Endothelial cell of umbilical vein (primary cell): ENCODE data around the gene RBP4. TPM values are rescaled to one million over a fixed set of nuclear protein-coding genes. Genes with fewer than 3 reads are reported as not detected.

Experiments used
- BruUV-seq: library from RNA; stranded (reverse); fragments of 400-500 nt; replicated peaks from 2 replicates; lab custom pipeline; 2021; lab: Mats Ljungman, UMichigan
- CTCF ChIA-PET: fragments of 300-600, 350-600 bp; sonication (Branson Sonifier 250); formaldehyde crosslinking; loops from one replicate; lab custom pipeline; 2021; ENCODE audit warnings: antibody characterized with exemption, inconsistent platforms; lab: Charles Lee
- POLR2A ChIA-PET: fragments of 300-600, 350-600 bp; sonication (Branson Sonifier 250); formaldehyde crosslinking; loops from one replicate; lab custom pipeline; 2021; ENCODE audit warnings: antibody characterized with exemption, inconsistent platforms; lab: Charles Lee
- DNase-seq: peaks from one replicate; pipeline ENCODE4 v3.0.0-alpha.2; 2011; ENCODE audit warnings: low read depth, low spot score
- FAIRE-seq: peaks from 2 replicates; lab custom pipeline; 2011; peaks lifted over from hg19 to GRCh38; lab: Jason Lieb, UNC
- H2AFZ ChIP-seq: 2 replicates; pipeline ENCODE4 v1.6.0; 2012; ENCODE audit warnings: low read depth, low read length, control low read depth, inconsistent platforms
- H3K27ac ChIP-seq: 2 replicates; pipeline ENCODE4 v1.5.1; 2011; ENCODE audit warnings: low read depth, mild to moderate bottlenecking, control low read depth, low read length, moderate library complexity; ENCODE audit not compliant: insufficient read depth
- H3K27me3 ChIP-seq, 2 experiments: 2 replicates each; pipeline versions ENCODE4 v1.6.0 to v1.6.1; 2011; ENCODE audit warnings: low read length in 2 of 2, mixed read lengths in 1 of 2; ENCODE audit not compliant: control insufficient read depth in 2 of 2, insufficient read depth in 2 of 2
- H3K36me3 ChIP-seq, 2 experiments: 2 replicates in 1 of 2; 3 replicates in 1 of 2; pipeline ENCODE4 v1.5.1; 2011; ENCODE audit warnings: low read length in 2 of 2, mild to moderate bottlenecking in 1 of 2, moderate library complexity in 1 of 2; ENCODE audit not compliant: control insufficient read depth in 2 of 2, insufficient read depth in 2 of 2; ENCODE audit errors: extremely low read depth in 1 of 2
- H3K4me1 ChIP-seq: 3 replicates; pipeline ENCODE4 v1.5.1; 2011; ENCODE audit warnings: mild to moderate bottlenecking, low read length; ENCODE audit not compliant: control insufficient read depth, insufficient read depth; ENCODE audit errors: extremely low read depth
- H3K4me2 ChIP-seq: 2 replicates; pipeline ENCODE4 v1.6.1; 2011; ENCODE audit warnings: low read length, control low read depth, mixed read lengths; ENCODE audit not compliant: insufficient read depth
- H3K4me3 ChIP-seq, 3 experiments: fragments of 200-600 bp in 1 of 3; sonication (generic), shearing (Covaris generic) in 1 of 3; replicated peaks in 1 of 3; 2 replicates each; pipeline ENCODE4 v1.5.1; 2011 to 2016; ENCODE audit warnings: control low read depth in 3 of 3, low read length in 3 of 3, mild to moderate bottlenecking in 2 of 3, inconsistent platforms in 1 of 3, low read depth in 1 of 3, moderate library complexity in 1 of 3; ENCODE audit not compliant: insufficient read depth in 1 of 3
- H3K79me2 ChIP-seq: 2 replicates; pipeline ENCODE4 v1.6.0; 2012; ENCODE audit warnings: low read length, inconsistent platforms; ENCODE audit not compliant: control insufficient read depth, insufficient read depth
- H3K9ac ChIP-seq: replicated peaks from 2 replicates; pipeline ENCODE3; 2011; ENCODE audit warnings: low read length, control low read depth; ENCODE audit not compliant: insufficient read depth; ENCODE audit errors: extremely low read depth
- H3K9me1 ChIP-seq: replicated peaks from 3 replicates; pipeline ENCODE4 v1.6.0; 2011; ENCODE audit warnings: mild to moderate bottlenecking, low read length; ENCODE audit not compliant: control insufficient read depth, insufficient read depth; ENCODE audit errors: extremely low read depth
- H3K9me3 ChIP-seq: replicated peaks from 2 replicates; pipeline ENCODE4 v1.5.1; 2012; ENCODE audit warnings: low read length, inconsistent platforms; ENCODE audit not compliant: control insufficient read depth, insufficient read depth
- H4K20me1 ChIP-seq: replicated peaks from 2 replicates; pipeline ENCODE3; 2011; ENCODE audit warnings: mild to moderate bottlenecking, low read length; ENCODE audit not compliant: control insufficient read depth, insufficient read depth; ENCODE audit errors: extremely low read depth
- EZH2 ChIP-seq: IDR thresholded peaks from 2 replicates; pipeline ENCODE4 v1.6.1; 2012; ENCODE audit warnings: borderline replicate concordance, low read depth, mild to moderate bottlenecking, moderate library complexity, low read length, inconsistent platforms; ENCODE audit not compliant: severe bottlenecking
- FOS ChIP-seq: IDR thresholded peaks from 2 replicates; pipeline ENCODE4 v1.6.1; 2011; ENCODE audit warnings: mild to moderate bottlenecking, low read length, moderate library complexity, borderline replicate concordance; ENCODE audit not compliant: insufficient read depth
- GATA2 ChIP-seq: IDR thresholded peaks from 2 replicates; pipeline ENCODE4 v1.7.0; 2011; ENCODE audit warnings: low read depth, mild to moderate bottlenecking, moderate library complexity, mixed read lengths, low read length; ENCODE audit not compliant: insufficient read length, insufficient read depth
- JUN ChIP-seq: IDR thresholded peaks from 2 replicates; pipeline ENCODE4 v1.6.1; 2011; ENCODE audit warnings: borderline replicate concordance, low read depth; ENCODE audit not compliant: insufficient read length, insufficient read depth
- MYC ChIP-seq: IDR thresholded peaks from one replicate; pipeline ENCODE4 v1.6.1; 2011; ENCODE audit warnings: mild to moderate bottlenecking, low read depth, low read length
- POLR2A ChIP-seq: IDR thresholded peaks from 2 replicates; pipeline ENCODE4 v1.6.1; 2012; ENCODE audit warnings: low read depth, mild to moderate bottlenecking, control low read depth, low read length
- POLR2AphosphoS5 ChIP-seq: IDR thresholded peaks from 2 replicates; pipeline ENCODE4 v1.6.1; 2012; ENCODE audit warnings: low read depth, mild to moderate bottlenecking, control low read depth, low read length, moderate library complexity; ENCODE audit not compliant: insufficient read depth
- dilution Hi-C: fragments of 300-500 bp; cut with MboI; formaldehyde crosslinking; loops from one replicate; pipeline ENCODE4 v1.15.0; 2019; ENCODE audit warnings: low sequenced_read_pairs; ENCODE audit not compliant: extremely low pct_ligation_motif_present
- intact Hi-C: fragments of 100-400 bp; cut with micrococcal nuclease; formaldehyde crosslinking; loops from one replicate; pipeline ENCODE4 v1.10.0; 2022
- polyA plus RNA-seq, 4 experiments: library from polyadenylated mRNA; depleted of rRNA in 3 of 4; stranded (reverse) in 3 of 4; unstranded in 1 of 4; fragments of >200 nt; gene quantifications; 2 replicates each; pipeline versions ENCODE4 v1.2.1 to v1.2.3, GENCODE V29; 2011 to 2012; ENCODE audit warnings: missing spikeins in 1 of 4
- total RNA-seq: library from RNA; stranded (reverse); gene quantifications from 2 replicates; pipeline ENCODE4 v1.2.3, GENCODE V29; 2021
- TF ChIP-seq, protein P1 (sequence below), 2 donors: IDR thresholded peaks; 1 replicate in 1 of 2; 2 replicates in 1 of 2; pipeline ENCODE4 v1.5.1; 2011; ENCODE audit warnings: low read length in 2 of 2, mild to moderate bottlenecking in 2 of 2, moderate library complexity in 2 of 2, control low read depth in 1 of 2, inconsistent platforms in 1 of 2, low read depth in 1 of 2; ENCODE audit not compliant: insufficient read depth in 1 of 2; ENCODE audit errors: extremely low read depth in 1 of 2
- TF ChIP-seq, protein P2 (sequence below): IDR thresholded peaks from 2 replicates; pipeline ENCODE4 v1.6.1; 2011; ENCODE audit not compliant: insufficient read depth, insufficient read length

Gene RBP4
- total and polyA plus RNA-seq, 2 donors (not counting 3 experiments of a cell fraction or from before 2014, with no cell fraction given), result not detected

DNA sequence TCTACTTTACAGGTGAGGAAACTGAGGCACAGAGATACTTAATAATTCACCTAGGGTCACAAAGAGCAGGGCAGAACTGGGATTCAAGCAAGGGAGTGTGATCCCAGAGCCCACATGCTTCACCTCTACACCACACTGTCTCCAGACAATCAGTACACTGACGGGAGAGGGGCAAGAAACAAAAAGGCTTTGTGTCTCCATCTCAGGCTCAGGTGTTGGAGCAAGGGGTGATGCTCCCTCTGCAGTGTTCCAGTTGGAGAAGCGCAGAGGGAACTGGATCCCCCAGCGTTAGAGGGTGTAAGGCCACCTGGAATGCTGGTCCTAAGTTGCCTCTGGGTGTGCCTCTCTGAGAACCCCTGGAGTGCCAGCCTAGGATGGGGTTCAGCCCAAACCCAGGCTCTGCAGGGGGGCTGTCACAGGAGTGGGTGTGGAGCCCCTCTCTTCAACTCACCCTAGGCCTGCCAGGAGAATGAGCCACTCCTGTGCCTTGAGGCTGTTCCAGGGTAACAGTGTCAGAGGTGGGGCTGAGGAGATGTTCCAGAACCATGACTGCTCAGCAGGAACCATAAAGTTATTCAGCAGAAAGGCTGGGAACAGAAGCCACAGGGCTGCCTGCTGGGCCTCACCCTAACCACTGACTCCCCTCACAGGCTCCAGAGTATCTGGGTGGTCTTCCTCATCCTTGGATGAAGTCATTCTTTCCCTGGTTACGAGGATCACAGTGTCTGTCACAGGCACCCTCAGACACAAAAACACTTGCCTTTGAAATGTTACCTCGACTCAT, 5.5 kb downstream of the RBP4 start:
- intact Hi-C loops (no loop called here), dilution Hi-C loops (no loop called here)
- Histone ChIP-seq H3K79me2 (no peaks in the 10 kb centered on the region), H3K27me3 (peaks cover 14 to 17% of the 10 kb centered on the region in 2 experiments), H3K9me3 (no peaks in the 10 kb centered on the region), H2AFZ (no peak overlapping the region), H4K20me1 (no peaks in the 10 kb centered on the region), H3K4me2 (no peak overlapping the region), H3K36me3 (no peaks in the 10 kb centered on the region), H3K4me1 (no peaks in the 10 kb centered on the region), H3K9ac (no peak overlapping the region), H3K27ac (no peak overlapping the region), H3K9me1 (no peaks in the 10 kb centered on the region), H3K4me3 (no peak overlapping the region)
- CTCF ChIA-PET, result interaction anchor here (0.6 to 1.2 kb wide), 2 partner anchors 16 to 25 kb away, joined by 3 to 4 read pairs; partner anchors contain the start of gene PDE6C
- no TSS peak for BruUV-seq
- POLR2A ChIA-PET, result no interaction called here
- no peak for TF ChIP-seq POLR2A
- no peak for TF ChIP-seq POLR2AphosphoS5
- TF ChIP-seq JUN, result no peak
- no peak for TF ChIP-seq GATA2
- no peak for TF ChIP-seq MYC
- TF ChIP-seq FOS, result no peak
- TF ChIP-seq, protein P1, sequence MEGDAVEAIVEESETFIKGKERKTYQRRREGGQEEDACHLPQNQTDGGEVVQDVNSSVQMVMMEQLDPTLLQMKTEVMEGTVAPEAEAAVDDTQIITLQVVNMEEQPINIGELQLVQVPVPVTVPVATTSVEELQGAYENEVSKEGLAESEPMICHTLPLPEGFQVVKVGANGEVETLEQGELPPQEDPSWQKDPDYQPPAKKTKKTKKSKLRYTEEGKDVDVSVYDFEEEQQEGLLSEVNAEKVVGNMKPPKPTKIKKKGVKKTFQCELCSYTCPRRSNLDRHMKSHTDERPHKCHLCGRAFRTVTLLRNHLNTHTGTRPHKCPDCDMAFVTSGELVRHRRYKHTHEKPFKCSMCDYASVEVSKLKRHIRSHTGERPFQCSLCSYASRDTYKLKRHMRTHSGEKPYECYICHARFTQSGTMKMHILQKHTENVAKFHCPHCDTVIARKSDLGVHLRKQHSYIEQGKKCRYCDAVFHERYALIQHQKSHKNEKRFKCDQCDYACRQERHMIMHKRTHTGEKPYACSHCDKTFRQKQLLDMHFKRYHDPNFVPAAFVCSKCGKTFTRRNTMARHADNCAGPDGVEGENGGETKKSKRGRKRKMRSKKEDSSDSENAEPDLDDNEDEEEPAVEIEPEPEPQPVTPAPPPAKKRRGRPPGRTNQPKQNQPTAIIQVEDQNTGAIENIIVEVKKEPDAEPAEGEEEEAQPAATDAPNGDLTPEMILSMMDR (IDR thresholded peaks at IDR 0.05; ENCODE audit: extremely low read depth in 1 of 2, insufficient read depth in 1 of 2, low read depth in 1 of 2, low read length in 2 of 2), result no peak
- TF ChIP-seq EZH2, result no peak
- TF ChIP-seq, protein P2, sequence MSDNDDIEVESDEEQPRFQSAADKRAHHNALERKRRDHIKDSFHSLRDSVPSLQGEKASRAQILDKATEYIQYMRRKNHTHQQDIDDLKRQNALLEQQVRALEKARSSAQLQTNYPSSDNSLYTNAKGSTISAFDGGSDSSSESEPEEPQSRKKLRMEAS, result no peak
- DNase-seq (no peak), FAIRE-seq (no peak)
